ENCODE results near the gene GRM4. TPM values are rescaled to one million over a fixed set of nuclear protein-coding genes. Genes with fewer than 3 reads are reported as not detected.

Gene GRM4
- total and polyA plus RNA-seq, 2 experiments from 2014 or later = 0.10 to 0.22 TPM

GRCh38 chr6:34064675-34065074 lies 81.2 kb downstream of the GRM4 start:
- peaks cover 40% of the 10 kb centered on the region for H3K27me3 ChIP-seq (replicated peaks; ENCODE audit: insufficient read depth)
- no peaks in the 10 kb centered on the region for H3K9me3 ChIP-seq (ENCODE audit: low read depth)
- no peak for DNase-seq
- no peaks in the 10 kb centered on the region for H3K79me2 ChIP-seq (ENCODE audit: insufficient read depth)
- TF ChIP-seq EZH2 (IDR thresholded peaks at IDR 0.05; ENCODE audit: insufficient read depth, poor library complexity, severe bottlenecking) = no peak
- no peak for TF ChIP-seq EZH2phosphoT487 (IDR thresholded peaks at IDR 0.05; ENCODE audit: insufficient read depth, low read depth)
- no peaks in the 10 kb centered on the region for H3F3A ChIP-seq (ENCODE audit: insufficient read depth)
- no peaks in the 10 kb centered on the region for H3K36me3 ChIP-seq (ENCODE audit: low read depth)
- H3K27ac ChIP-seq = no peak overlapping the region
- in situ Hi-C loops (cut with MboI) = no loop called here
- no peak overlapping the region for H2AFZ ChIP-seq
- peaks cover 4% of the 10 kb centered on the region for H3K4me1 ChIP-seq (ENCODE audit: insufficient read depth)
- WGBS, 2 experiments (ENCODE audit: low coverage in 1 of 2, low lambda C conversion rate in 2 of 2, missing lambda C conversion rate in 2 of 2) = 69 to 77% methylated on average over 7 of the region's 7 CpGs
- H4K20me1 ChIP-seq (ENCODE audit: insufficient read depth) = no peaks in the 10 kb centered on the region
- H3K9ac ChIP-seq = no peak overlapping the region
- no peak overlapping the region for H3K4me2 ChIP-seq (ENCODE audit: unreplicated experiment)
- H3K9me2 ChIP-seq (ENCODE audit: insufficient read depth) = no peaks in the 10 kb centered on the region
- H3K4me3 ChIP-seq = no peak overlapping the region

- H3K4me2 ChIP-seq (ENCODE audit: unreplicated experiment) = no peak overlapping the region
- no peaks in the 10 kb centered on the region for H3F3A ChIP-seq (ENCODE audit: insufficient read depth)
- H3K4me1 ChIP-seq (ENCODE audit: insufficient read depth) = peaks cover 14% of the 10 kb centered on the region
- no peak overlapping the region for H3K27ac ChIP-seq
- H3K9ac ChIP-seq = no peak overlapping the region
- no peak for TF ChIP-seq EZH2phosphoT487 (IDR thresholded peaks at IDR 0.05; ENCODE audit: insufficient read depth, low read depth)
- TF ChIP-seq EZH2 (IDR thresholded peaks at IDR 0.05; ENCODE audit: insufficient read depth, poor library complexity, severe bottlenecking) = no peak
- DNase-seq = no peak
- H3K79me2 ChIP-seq (ENCODE audit: insufficient read depth) = no peaks in the 10 kb centered on the region
- no peak overlapping the region for H2AFZ ChIP-seq
- H3K36me3 ChIP-seq (ENCODE audit: low read depth) = no peaks in the 10 kb centered on the region
- no peaks in the 10 kb centered on the region for H3K9me2 ChIP-seq (ENCODE audit: insufficient read depth)
- 21 to 25% methylated on average over 6 of the region's 6 CpGs for WGBS, 2 experiments (ENCODE audit: low coverage in 1 of 2, low lambda C conversion rate in 2 of 2, missing lambda C conversion rate in 2 of 2)
- H3K27me3 ChIP-seq (replicated peaks; ENCODE audit: insufficient read depth) = peaks cover 40% of the 10 kb centered on the region
- in situ Hi-C loops (cut with MboI) = no loop called here
- H3K9me3 ChIP-seq (ENCODE audit: low read depth) = no peaks in the 10 kb centered on the region
- no peaks in the 10 kb centered on the region for H4K20me1 ChIP-seq (ENCODE audit: insufficient read depth)
- no peak overlapping the region for H3K4me3 ChIP-seq
Measured at GRCh38 chr6:34063651-34064050, 82.2 kb downstream of the GRM4 start.

GRCh38 chr6:34062815-34063214 lies 83.1 kb downstream of the GRM4 start:
- no peaks in the 10 kb centered on the region for H3F3A ChIP-seq (ENCODE audit: insufficient read depth)
- H3K4me2 ChIP-seq (ENCODE audit: unreplicated experiment) = no peak overlapping the region
- no peak overlapping the region for H3K9ac ChIP-seq
- H3K36me3 ChIP-seq (ENCODE audit: low read depth) = no peaks in the 10 kb centered on the region
- no peaks in the 10 kb centered on the region for H3K9me3 ChIP-seq (ENCODE audit: low read depth)
- DNase-seq = no peak
- peaks cover 14% of the 10 kb centered on the region for H3K4me1 ChIP-seq (ENCODE audit: insufficient read depth)
- H3K27me3 ChIP-seq (replicated peaks; ENCODE audit: insufficient read depth) = peaks cover 40% of the 10 kb centered on the region
- H3K27ac ChIP-seq = no peak overlapping the region
- no peaks in the 10 kb centered on the region for H3K9me2 ChIP-seq (ENCODE audit: insufficient read depth)
- no peak for TF ChIP-seq EZH2phosphoT487 (IDR thresholded peaks at IDR 0.05; ENCODE audit: insufficient read depth, low read depth)
- in situ Hi-C loops (cut with MboI) = no loop called here
- no peaks in the 10 kb centered on the region for H4K20me1 ChIP-seq (ENCODE audit: insufficient read depth)
- WGBS, 2 experiments (ENCODE audit: low coverage in 1 of 2, low lambda C conversion rate in 2 of 2, missing lambda C conversion rate in 2 of 2) = 30 to 31% methylated on average over 7 of the region's 7 CpGs
- no peak overlapping the region for H3K4me3 ChIP-seq
- H3K79me2 ChIP-seq (ENCODE audit: insufficient read depth) = no peaks in the 10 kb centered on the region
- H2AFZ ChIP-seq = no peak overlapping the region

- Histone ChIP-seq H3K9ac (no peak overlapping the region), H3K9me2 (ENCODE audit: insufficient read depth) (no peaks in the 10 kb centered on the region), H3K27me3 (replicated peaks; ENCODE audit: insufficient read depth) (peaks cover 40% of the 10 kb centered on the region), H3K27ac (no peak overlapping the region), H3F3A (ENCODE audit: insufficient read depth) (no peaks in the 10 kb centered on the region), H3K9me3 (ENCODE audit: low read depth) (no peaks in the 10 kb centered on the region), H3K79me2 (ENCODE audit: insufficient read depth) (no peaks in the 10 kb centered on the region), H3K4me2 (ENCODE audit: unreplicated experiment) (no peak overlapping the region), H3K4me3 (no peak overlapping the region), H3K4me1 (ENCODE audit: insufficient read depth) (peaks cover 14% of the 10 kb centered on the region), H3K36me3 (ENCODE audit: low read depth) (no peaks in the 10 kb centered on the region), H2AFZ (no peak overlapping the region), H4K20me1 (ENCODE audit: insufficient read depth) (no peaks in the 10 kb centered on the region)
- in situ Hi-C loops (cut with MboI) = no loop called here
- no peak for TF ChIP-seq EZH2phosphoT487 (IDR thresholded peaks at IDR 0.05; ENCODE audit: insufficient read depth, low read depth)
- no peak for TF ChIP-seq EZH2 (IDR thresholded peaks at IDR 0.05; ENCODE audit: insufficient read depth, poor library complexity, severe bottlenecking)
- WGBS, 2 experiments (ENCODE audit: low coverage in 1 of 2, low lambda C conversion rate in 2 of 2, missing lambda C conversion rate in 2 of 2) = 84 to 90% methylated on average over 3 of the region's 3 CpGs
- no peak for DNase-seq
Measured at GRCh38 chr6:34062156-34062555, 83.7 kb downstream of the GRM4 start.

GRCh38 chr6:34061348-34061747 lies 84.5 kb downstream of the GRM4 start:
- H3F3A ChIP-seq (ENCODE audit: insufficient read depth) = no peaks in the 10 kb centered on the region
- H4K20me1 ChIP-seq (ENCODE audit: insufficient read depth) = no peaks in the 10 kb centered on the region
- in situ Hi-C loops (cut with MboI) = no loop called here
- no peaks in the 10 kb centered on the region for H3K79me2 ChIP-seq (ENCODE audit: insufficient read depth)
- H2AFZ ChIP-seq = no peak overlapping the region
- peaks cover 17% of the 10 kb centered on the region for H3K4me1 ChIP-seq (ENCODE audit: insufficient read depth)
- no peaks in the 10 kb centered on the region for H3K36me3 ChIP-seq (ENCODE audit: low read depth)
- no peaks in the 10 kb centered on the region for H3K9me3 ChIP-seq (ENCODE audit: low read depth)
- H3K4me2 ChIP-seq (ENCODE audit: unreplicated experiment) = no peak overlapping the region
- H3K4me3 ChIP-seq = no peak overlapping the region
- peaks cover 33% of the 10 kb centered on the region for H3K27me3 ChIP-seq (replicated peaks; ENCODE audit: insufficient read depth)
- TF ChIP-seq EZH2 (IDR thresholded peaks at IDR 0.05; ENCODE audit: insufficient read depth, poor library complexity, severe bottlenecking) (no peak), EZH2phosphoT487 (IDR thresholded peaks at IDR 0.05; ENCODE audit: insufficient read depth, low read depth) (no peak)
- H3K27ac ChIP-seq = no peak overlapping the region
- DNase-seq = no peak
- H3K9me2 ChIP-seq (ENCODE audit: insufficient read depth) = no peaks in the 10 kb centered on the region
- WGBS, 2 experiments (ENCODE audit: low coverage in 1 of 2, low lambda C conversion rate in 2 of 2, missing lambda C conversion rate in 2 of 2) = 86 to 94% methylated on average over 3 of the region's 3 CpGs
- no peak overlapping the region for H3K9ac ChIP-seq
